ENCODE measurements around the gene UBE4B.
"Not testable (repeated sequence)": the region's sequence is repeated elsewhere in the genome, so short reads cannot be mapped to it uniquely, and the experiment has no call there.

UBE4B gene

GRCh38 chr1:10032590-10033358, at the start of gene UBE4B:
TSS of gene UBE4B (plus strand) at chr1:10032958. CDS start at chr1:10033671, 713 bp downstream.
- H3K4me3 ChIP-seq (ENCODE audit: low read depth, low read length), result peak within 1 kb of the TSS; percentile 98

- H3K4me3 ChIP-seq (ENCODE audit: low read depth, low read length), result no peak overlapping the region
Measured at GRCh38 chr1:9984253-9984652, 48.5 kb upstream of the UBE4B start.

GRCh38 chr1:9985001-9985400, 47.8 kb upstream of the UBE4B start:
- H3K4me3 ChIP-seq (ENCODE audit: low read depth, low read length), result no peak overlapping the region

- no peak overlapping the region for H3K4me3 ChIP-seq (ENCODE audit: low read depth, low read length)
Measured at GRCh38 chr1:9989773-9990172, 43.0 kb upstream of the UBE4B start.

- no peak overlapping the region for H3K4me3 ChIP-seq (ENCODE audit: low read depth, low read length)
Measured at GRCh38 chr1:9990944-9991343, 41.8 kb upstream of the UBE4B start.

GRCh38 chr1:9992910-9993309, 39.8 kb upstream of the UBE4B start:
- H3K4me3 ChIP-seq (ENCODE audit: low read depth, low read length), result no peak overlapping the region

- no peak overlapping the region for H3K4me3 ChIP-seq (ENCODE audit: low read depth, low read length)
Measured at GRCh38 chr1:9993561-9994075, 39.1 kb upstream of the UBE4B start.

- H3K4me3 ChIP-seq (ENCODE audit: low read depth, low read length), result peak within 1 kb of the TSS; percentile 41
Measured at GRCh38 chr1:9996624-9997582, 35.9 kb upstream of the UBE4B start, which contains the start of gene RBP7. TSS of gene RBP7 (plus strand) at chr1:9997228. CDS start at chr1:9997259, 31 bp downstream.

- H3K4me3 ChIP-seq (ENCODE audit: low read depth, low read length), result no peak overlapping the region
Measured at GRCh38 chr1:10001016-10001665, 31.6 kb upstream of the UBE4B start.

GRCh38 chr1:10005248-10005647, 27.5 kb upstream of the UBE4B start:
- not testable (repeated sequence) for H3K4me3 ChIP-seq (ENCODE audit: low read depth, low read length)

- H3K4me3 ChIP-seq (ENCODE audit: low read depth, low read length), result no peak overlapping the region
Measured at GRCh38 chr1:10007169-10007568, 25.6 kb upstream of the UBE4B start.

- H3K4me3 ChIP-seq (ENCODE audit: low read depth, low read length), result no peak overlapping the region
Measured at GRCh38 chr1:10014016-10014415, 18.7 kb upstream of the UBE4B start.

- H3K4me3 ChIP-seq (ENCODE audit: low read depth, low read length), result no peak overlapping the region
Measured at GRCh38 chr1:10019561-10019960, 13.2 kb upstream of the UBE4B start.

GRCh38 chr1:10020086-10020485, 12.7 kb upstream of the UBE4B start:
- H3K4me3 ChIP-seq (ENCODE audit: low read depth, low read length), result no peak overlapping the region

GRCh38 chr1:10020678-10021077, 12.1 kb upstream of the UBE4B start:
- not testable (repeated sequence) for H3K4me3 ChIP-seq (ENCODE audit: low read depth, low read length)

- not testable (repeated sequence) for H3K4me3 ChIP-seq (ENCODE audit: low read depth, low read length)
Measured at GRCh38 chr1:10021992-10022391, 10.8 kb upstream of the UBE4B start.

- H3K4me3 ChIP-seq (ENCODE audit: low read depth, low read length), result no peak overlapping the region
Measured at GRCh38 chr1:10022656-10023055, 10.1 kb upstream of the UBE4B start.

- no peak overlapping the region for H3K4me3 ChIP-seq (ENCODE audit: low read depth, low read length)
Measured at GRCh38 chr1:10025354-10025753, 7.4 kb upstream of the UBE4B start.

- no peak overlapping the region for H3K4me3 ChIP-seq (ENCODE audit: low read depth, low read length)
Measured at GRCh38 chr1:10027027-10027426, 5.7 kb upstream of the UBE4B start.

GRCh38 chr1:10028956-10029500, 3.7 kb upstream of the UBE4B start:
- not testable (repeated sequence) for H3K4me3 ChIP-seq (ENCODE audit: low read depth, low read length)

GRCh38 chr1:10031461-10031860, 1.3 kb upstream of the UBE4B start:
- H3K4me3 ChIP-seq (ENCODE audit: low read depth, low read length), result no peak overlapping the region

All from iPS-11a (cell line).